Measurements from ENCODE around the gene APOL1. TPM values are rescaled to one million over a fixed set of nuclear protein-coding genes. Genes with fewer than 3 reads are reported as not detected.
"Not testable (repeated sequence)": the region's sequence is repeated elsewhere in the genome, so short reads cannot be mapped to it uniquely, and the experiment has no call there.

The APOL1 gene
- total RNA-seq, 8 experiments from 2014 or later: 0.09 to 171 (median 14.0) TPM; not detected in 1

- ATAC-seq (replicated peaks in 6 of 8): peak in 1 of 8 experiments; percentile 9
- Histone ChIP-seq H3K4me1 (replicated peaks in 1 of 2) (peaks cover 0 to 5% of the 10 kb centered on the region in 2 donors), H3K4me3 (no peak overlapping the region), H3K27ac (no peak overlapping the region)
- 80 to 100% (median 100%) methylated on average over 1 of the region's 4 CpGs; no CpG with 5 or more reads in 6 of the 10 experiments for WGBS, 10 experiments
- in situ Hi-C loops (cut with MboI; ENCODE audit: low pct_unique_long_range_greater_than_20kb in 2 of 9, low sequenced_read_pairs in 9 of 9, unreplicated experiment in 9 of 9): no loop called here
Observed at GRCh38 chr22:36267058-36267457, 14.1 kb downstream of the APOL1 start.

- H3K4me3 ChIP-seq: no peak overlapping the region
- in situ Hi-C loops (cut with MboI; ENCODE audit: low pct_unique_long_range_greater_than_20kb in 2 of 9, low sequenced_read_pairs in 9 of 9, unreplicated experiment in 9 of 9): no loop called here
- H3K4me1 ChIP-seq (replicated peaks in 1 of 2): peaks cover 0 to 5% of the 10 kb centered on the region in 2 donors
- WGBS, 10 experiments: 75 to 96% (median 81%) methylated on average over 1 to 4 of the region's 11 CpGs; no CpG with 5 or more reads in 6 of the 10 experiments
- no peak overlapping the region for H3K27ac ChIP-seq
- ATAC-seq (replicated peaks in 6 of 8): peak in 1 of 8 experiments; percentile 20
Observed at GRCh38 chr22:36267896-36268485, 15.1 kb downstream of the APOL1 start.

DNA sequence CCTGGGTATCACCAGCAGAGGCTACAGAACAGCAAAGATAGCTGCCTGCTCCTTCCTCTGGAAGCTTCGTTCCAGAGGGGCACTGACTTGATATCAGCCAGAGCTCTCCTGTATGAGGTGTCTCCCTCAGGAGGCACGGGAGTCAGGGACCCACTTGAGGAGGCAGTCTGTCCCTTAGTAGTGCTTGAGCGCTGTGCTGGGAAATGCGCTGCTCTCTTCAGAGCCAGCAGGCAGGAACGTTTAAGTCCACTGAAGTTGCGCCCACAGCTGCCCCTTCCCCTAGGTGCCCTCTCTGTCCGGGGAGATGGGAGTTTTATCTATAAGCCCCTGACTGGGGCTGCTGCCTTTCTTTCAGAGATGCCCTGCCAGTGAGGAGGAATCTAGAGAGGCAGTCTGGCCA, 18.3 kb downstream of the APOL1 start:
- in situ Hi-C loops (cut with MboI; ENCODE audit: low pct_unique_long_range_greater_than_20kb in 2 of 9, low sequenced_read_pairs in 9 of 9, unreplicated experiment in 9 of 9): loop anchor here in 1 of 9 experiments (10.0 kb wide), 1 partner anchor 76 kb away; no protein-coding TSS in a partner anchor
- H3K4me1 ChIP-seq (replicated peaks in 1 of 2); ATAC-seq (replicated peaks in 6 of 8); H3K4me3 ChIP-seq; H3K27ac ChIP-seq: not testable (repeated sequence)
- 73 to 100% (median 80%) methylated on average over 1 to 5 of the region's 7 CpGs; no CpG with 5 or more reads in 5 of the 10 experiments for WGBS, 10 experiments

- in situ Hi-C loops (cut with MboI; ENCODE audit: low pct_unique_long_range_greater_than_20kb in 2 of 9, low sequenced_read_pairs in 9 of 9, unreplicated experiment in 9 of 9): loop anchor here in 1 of 9 experiments (10.0 kb wide), 1 partner anchor 77 kb away; no protein-coding TSS in a partner anchor
- WGBS, 10 experiments: 53 to 92% (median 79%) methylated on average over 2 to 4 of the region's 5 CpGs; no CpG with 5 or more reads in 6 of the 10 experiments
- H3K4me3 ChIP-seq; H3K27ac ChIP-seq; ATAC-seq (replicated peaks in 6 of 8); H3K4me1 ChIP-seq (replicated peaks in 1 of 2): not testable (repeated sequence)
Observed at GRCh38 chr22:36271951-36272350, 19.0 kb downstream of the APOL1 start.

GRCh38 chr22:36274531-36274930, 21.6 kb downstream of the APOL1 start:
- no peak overlapping the region for H3K27ac ChIP-seq
- 36 to 100% (median 78%) methylated on average over 1 to 5 of the region's 5 CpGs for WGBS, 10 experiments
- peaks cover 0 to 3% of the 10 kb centered on the region in 2 donors for H3K4me1 ChIP-seq (replicated peaks in 1 of 2)
- in situ Hi-C loops (cut with MboI; ENCODE audit: low pct_unique_long_range_greater_than_20kb in 2 of 9, low sequenced_read_pairs in 9 of 9, unreplicated experiment in 9 of 9): loop anchor here in 1 of 9 experiments (10.0 kb wide), 1 partner anchor 80 kb away; no protein-coding TSS in a partner anchor
- ATAC-seq (replicated peaks in 6 of 8): no peak
- H3K4me3 ChIP-seq: no peak overlapping the region

- no peak overlapping the region for H3K27ac ChIP-seq
- peak; percentile 33 to 86 (median 62) for ATAC-seq (replicated peaks in 6 of 8)
- no peak overlapping the region for H3K4me3 ChIP-seq
- in situ Hi-C loops (cut with MboI; ENCODE audit: low pct_unique_long_range_greater_than_20kb in 2 of 9, low sequenced_read_pairs in 9 of 9, unreplicated experiment in 9 of 9): loop anchor here in 1 of 9 experiments (10.0 kb wide), 1 partner anchor 83 kb away; no protein-coding TSS in a partner anchor
- H3K4me1 ChIP-seq (replicated peaks in 1 of 2): peaks cover 0 to 17% of the 10 kb centered on the region in 2 donors
- WGBS, 10 experiments: 54 to 80% (median 64%) methylated on average over 1 to 9 of the region's 18 CpGs; no CpG with 5 or more reads in 3 of the 10 experiments
Observed at GRCh38 chr22:36277482-36278291, 24.8 kb downstream of the APOL1 start.

DNA sequence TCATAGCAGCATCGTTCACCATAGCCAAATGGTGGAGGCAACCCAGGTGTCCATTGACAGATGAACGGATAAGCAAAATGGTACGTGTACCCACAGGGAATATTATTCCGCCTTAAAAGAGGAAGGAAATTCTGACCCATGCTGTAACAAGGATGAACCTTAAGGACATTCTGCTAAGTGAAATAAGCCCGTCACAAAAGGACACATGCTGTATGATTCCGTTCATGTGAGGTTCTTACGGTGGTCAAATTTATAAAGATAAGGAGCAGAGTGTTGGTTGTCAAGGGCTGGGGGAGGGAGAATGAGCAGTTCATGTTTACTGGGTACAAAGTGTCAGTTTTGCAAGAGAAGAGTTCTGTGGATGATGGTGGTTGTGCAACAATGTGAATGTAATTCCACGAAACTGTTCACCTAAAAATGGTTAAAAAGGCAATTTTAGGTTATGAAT, 26.3 kb downstream of the APOL1 start:
- WGBS, 10 experiments: 90 to 100% (median 98%) methylated on average over 1 to 8 of the region's 8 CpGs
- ATAC-seq (replicated peaks in 6 of 8): no peak
- Histone ChIP-seq H3K4me3 (no peak overlapping the region), H3K27ac (no peak overlapping the region), H3K4me1 (replicated peaks in 1 of 2) (peaks cover 0 to 17% of the 10 kb centered on the region in 2 donors)
- in situ Hi-C loops (cut with MboI; ENCODE audit: low pct_unique_long_range_greater_than_20kb in 2 of 9, low sequenced_read_pairs in 9 of 9, unreplicated experiment in 9 of 9): loop anchor here in 1 of 9 experiments (10.0 kb wide), 1 partner anchor 84 kb away; no protein-coding TSS in a partner anchor

- in situ Hi-C loops (cut with MboI; ENCODE audit: low pct_unique_long_range_greater_than_20kb in 2 of 9, low sequenced_read_pairs in 9 of 9, unreplicated experiment in 9 of 9): no loop called here
- WGBS, 10 experiments: 60 to 93% (median 81%) methylated on average over 3 to 8 of the region's 8 CpGs; no CpG with 5 or more reads in 3 of the 10 experiments
- ATAC-seq (replicated peaks in 6 of 8): no peak
- Histone ChIP-seq H3K4me3 (no peak overlapping the region), H3K4me1 (replicated peaks in 1 of 2) (peaks cover 0 to 17% of the 10 kb centered on the region in 2 donors), H3K27ac (no peak overlapping the region)
Observed at GRCh38 chr22:36280379-36280778, 27.4 kb downstream of the APOL1 start.

GRCh38 chr22:36281781-36282327, 28.9 kb downstream of the APOL1 start:
- in situ Hi-C loops (cut with MboI; ENCODE audit: low pct_unique_long_range_greater_than_20kb in 2 of 9, low sequenced_read_pairs in 9 of 9, unreplicated experiment in 9 of 9): no loop called here
- H3K27ac ChIP-seq: peak overlapping the region in 1 of 2 donors; percentile 69
- WGBS, 10 experiments: 80 to 100% (median 100%) methylated on average over 1 of the region's 14 CpGs; no CpG with 5 or more reads in 7 of the 10 experiments
- H3K4me3 ChIP-seq: no peak overlapping the region
- H3K4me1 ChIP-seq (replicated peaks in 1 of 2): peaks cover 0 to 17% of the 10 kb centered on the region in 2 donors
- ATAC-seq (replicated peaks in 6 of 8): peak in 4 of 8 experiments; percentile 24 to 66 (median 56)

- ATAC-seq (replicated peaks in 6 of 8): no peak
- WGBS, 10 experiments: 60 to 100% (median 100%) methylated on average over 1 to 2 of the region's 24 CpGs; no CpG with 5 or more reads in 7 of the 10 experiments
- in situ Hi-C loops (cut with MboI; ENCODE audit: low pct_unique_long_range_greater_than_20kb in 2 of 9, low sequenced_read_pairs in 9 of 9, unreplicated experiment in 9 of 9): no loop called here
- Histone ChIP-seq H3K27ac (peak overlapping the region in 1 of 2 donors; percentile 69), H3K4me3 (no peak overlapping the region), H3K4me1 (replicated peaks in 1 of 2) (peaks cover 0 to 16% of the 10 kb centered on the region in 2 donors)
Observed at GRCh38 chr22:36282328-36282831, 29.4 kb downstream of the APOL1 start.

GRCh38 chr22:36284171-36284571, 31.2 kb downstream of the APOL1 start:
- no peak for ATAC-seq (replicated peaks in 6 of 8)
- in situ Hi-C loops (cut with MboI; ENCODE audit: low pct_unique_long_range_greater_than_20kb in 2 of 9, low sequenced_read_pairs in 9 of 9, unreplicated experiment in 9 of 9): no loop called here
- WGBS, 10 experiments: 80 to 89% methylated on average over 2 to 11 of the region's 24 CpGs; no CpG with 5 or more reads in 8 of the 10 experiments
- H3K4me3 ChIP-seq: no peak overlapping the region
- H3K4me1 ChIP-seq (replicated peaks in 1 of 2): peaks cover 0 to 14% of the 10 kb centered on the region in 2 donors
- no peak overlapping the region for H3K27ac ChIP-seq

DNA sequence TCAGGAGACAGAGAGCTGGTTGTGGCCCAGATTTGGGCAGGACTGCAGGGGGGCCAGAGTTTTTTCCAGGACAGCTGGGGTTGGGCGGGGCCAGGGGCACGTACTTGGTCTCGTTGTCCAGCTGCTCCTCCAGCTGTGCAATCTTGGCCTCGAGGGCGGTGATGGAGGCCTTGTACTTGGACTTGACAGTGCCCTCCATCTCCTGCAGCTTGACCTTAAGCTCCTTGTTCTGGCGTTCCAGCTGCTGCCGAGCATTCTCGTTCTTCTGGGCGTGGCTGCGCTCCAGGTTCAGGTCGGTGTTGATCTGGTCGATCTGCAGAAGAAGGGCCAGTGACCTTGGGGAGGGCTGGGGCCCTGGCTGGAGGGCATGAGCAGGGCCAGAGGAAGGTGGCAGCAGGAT, 32.1 kb downstream of the APOL1 start:
- in situ Hi-C loops (cut with MboI; ENCODE audit: low pct_unique_long_range_greater_than_20kb in 2 of 9, low sequenced_read_pairs in 9 of 9, unreplicated experiment in 9 of 9): no loop called here
- H3K27ac ChIP-seq: no peak overlapping the region
- no peak for ATAC-seq (replicated peaks in 6 of 8)
- H3K4me1 ChIP-seq (replicated peaks in 1 of 2): peaks cover 0 to 14% of the 10 kb centered on the region in 2 donors
- WGBS, 10 experiments: 80 to 93% methylated on average over 1 to 7 of the region's 12 CpGs; no CpG with 5 or more reads in 8 of the 10 experiments
- no peak overlapping the region for H3K4me3 ChIP-seq

Measured in motor neuron (in vitro differentiated cells).